ENCODE measurements around the gene LRRC8B. TPM values are rescaled to one million over a fixed set of nuclear protein-coding genes. Genes with fewer than 3 reads are reported as not detected.

The LRRC8B gene
- total and polyA plus RNA-seq, 9 donors = 2.4 to 4.7 (median 2.8) TPM

DNA sequence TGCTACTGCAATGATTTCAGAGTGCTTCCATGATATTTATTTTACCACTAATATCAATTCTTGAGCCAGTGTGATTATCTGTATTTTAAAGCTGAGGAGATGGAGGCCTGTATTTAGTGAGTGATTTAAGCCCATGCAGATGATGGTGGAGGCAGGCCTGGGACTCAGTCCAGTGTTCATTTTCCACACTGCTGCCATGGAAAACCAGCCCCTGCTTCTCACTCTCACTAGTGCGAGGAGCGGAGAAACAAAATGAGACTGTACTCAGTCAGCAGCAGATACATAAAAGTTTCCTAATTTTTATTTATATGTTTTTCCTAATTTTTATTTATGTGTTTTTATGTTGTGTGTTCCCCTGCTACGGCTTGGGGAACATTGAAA is 32.8 kb downstream of the LRRC8B start:
- Histone ChIP-seq H3K27ac (ENCODE audit: low read length) (no peak overlapping the region), H3K4me1 (ENCODE audit: control insufficient read depth, insufficient read depth, low read length) (no peaks in the 10 kb centered on the region), H3K36me3 (ENCODE audit: control insufficient read depth, insufficient read depth, low read length) (no peaks in the 10 kb centered on the region), H3K27me3 (ENCODE audit: control insufficient read depth, insufficient read depth, low read length) (no peaks in the 10 kb centered on the region), H3K4me3 (ENCODE audit: low read length) (no peak overlapping the region), H3K9me3 (replicated peaks; ENCODE audit: control insufficient read depth, low read depth, low read length) (no peaks in the 10 kb centered on the region)
- no CpG with 5 or more reads among the region's 3 CpGs for WGBS (ENCODE audit: insufficient coverage)
- peak; percentile 21 for DNase-seq

DNA sequence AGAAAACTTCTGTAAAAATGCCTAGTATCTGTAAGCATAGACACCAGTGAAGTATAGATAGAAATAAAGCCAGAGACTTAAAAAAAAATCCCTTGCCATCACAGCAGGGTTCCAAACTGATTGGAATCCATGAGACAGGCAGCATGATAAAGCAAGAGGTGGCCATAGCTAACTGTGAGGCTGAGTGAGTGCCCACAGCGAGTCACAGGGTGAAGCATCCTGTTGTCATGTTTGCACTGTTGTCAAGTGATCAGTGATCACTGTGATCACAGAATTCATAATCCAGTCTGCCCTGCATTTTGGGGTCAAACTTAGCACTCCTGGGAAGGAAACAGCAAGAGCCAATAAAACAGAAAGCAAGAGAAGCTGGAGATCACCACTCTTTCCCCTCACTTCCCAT is 33.3 kb downstream of the LRRC8B start:
- no peaks in the 10 kb centered on the region for H3K4me1 ChIP-seq (ENCODE audit: control insufficient read depth, insufficient read depth, low read length)
- no peaks in the 10 kb centered on the region for H3K27me3 ChIP-seq (ENCODE audit: control insufficient read depth, insufficient read depth, low read length)
- no peaks in the 10 kb centered on the region for H3K9me3 ChIP-seq (replicated peaks; ENCODE audit: control insufficient read depth, low read depth, low read length)
- no peak for DNase-seq
- no peaks in the 10 kb centered on the region for H3K36me3 ChIP-seq (ENCODE audit: control insufficient read depth, insufficient read depth, low read length)
- no peak overlapping the region for H3K4me3 ChIP-seq (ENCODE audit: low read length)
- H3K27ac ChIP-seq (ENCODE audit: low read length) = no peak overlapping the region
- WGBS (ENCODE audit: insufficient coverage) = 92% methylated on average over 1 of the region's 1 CpG

DNA sequence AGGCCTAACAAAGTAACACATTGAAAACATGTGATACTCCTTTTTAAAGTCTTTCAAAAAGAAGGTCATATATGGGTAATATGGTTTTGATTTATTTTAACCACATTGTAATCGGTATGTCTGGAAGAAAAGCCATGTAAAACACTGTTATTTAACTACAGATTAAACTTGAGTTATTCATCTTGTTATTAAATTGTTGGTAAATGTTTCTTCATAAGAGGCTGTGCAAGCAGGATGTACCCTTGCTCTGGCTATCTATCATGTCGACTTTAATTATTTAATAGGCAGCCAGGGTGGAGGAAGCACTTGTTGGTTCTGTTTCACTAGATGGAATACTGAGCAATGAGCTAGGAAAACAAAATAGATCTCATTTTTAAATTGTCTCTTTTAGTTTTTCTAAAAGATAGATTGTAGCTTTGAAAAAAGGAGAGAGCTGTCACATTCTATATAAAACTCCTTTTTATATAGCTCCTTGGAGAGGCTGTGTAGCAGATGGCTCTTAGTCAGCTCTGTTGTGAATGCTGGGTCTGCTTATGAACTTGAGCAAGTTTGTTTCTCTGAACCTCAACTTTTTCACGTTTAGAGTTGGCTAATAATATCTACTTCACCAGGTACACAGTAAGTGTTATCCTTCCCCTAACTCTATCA is 39.5 kb downstream of the LRRC8B start:
- WGBS (ENCODE audit: insufficient coverage) = no CpG with 5 or more reads among the region's 3 CpGs
- Histone ChIP-seq H3K27ac (ENCODE audit: low read length) (no peak overlapping the region), H3K4me3 (ENCODE audit: low read length) (no peak overlapping the region), H3K9me3 (replicated peaks; ENCODE audit: control insufficient read depth, low read depth, low read length) (no peaks in the 10 kb centered on the region), H3K27me3 (ENCODE audit: control insufficient read depth, insufficient read depth, low read length) (no peaks in the 10 kb centered on the region), H3K4me1 (ENCODE audit: control insufficient read depth, insufficient read depth, low read length) (no peaks in the 10 kb centered on the region), H3K36me3 (ENCODE audit: control insufficient read depth, insufficient read depth, low read length) (no peaks in the 10 kb centered on the region)
- DNase-seq = no peak

DNA sequence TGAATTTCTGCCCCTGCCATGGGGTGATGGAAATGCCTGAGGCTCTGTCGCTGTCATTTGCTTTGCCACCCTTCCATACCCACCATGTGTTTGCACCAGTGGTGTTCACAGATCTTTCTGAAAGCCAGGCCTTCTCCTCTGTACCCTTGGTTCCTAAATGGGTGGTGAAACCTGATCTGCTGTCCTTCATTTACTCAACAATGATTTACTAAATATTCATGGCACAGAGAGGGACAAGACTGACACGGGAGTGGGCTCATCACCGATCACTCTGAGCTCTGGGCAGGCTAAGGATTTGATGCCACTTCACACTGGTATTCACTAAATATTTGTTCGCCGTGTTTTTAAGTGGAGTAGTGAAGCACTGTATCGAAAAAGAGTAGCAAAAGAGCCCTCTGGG is 40.9 kb downstream of the LRRC8B start:
- WGBS (ENCODE audit: insufficient coverage) = 100% methylated on average over 1 of the region's 6 CpGs
- H3K9me3 ChIP-seq (replicated peaks; ENCODE audit: control insufficient read depth, low read depth, low read length) = no peaks in the 10 kb centered on the region
- no peak overlapping the region for H3K4me3 ChIP-seq (ENCODE audit: low read length)
- no peak for DNase-seq
- H3K4me1 ChIP-seq (ENCODE audit: control insufficient read depth, insufficient read depth, low read length) = no peaks in the 10 kb centered on the region
- H3K36me3 ChIP-seq (ENCODE audit: control insufficient read depth, insufficient read depth, low read length) = no peaks in the 10 kb centered on the region
- H3K27ac ChIP-seq (ENCODE audit: low read length) = no peak overlapping the region
- no peaks in the 10 kb centered on the region for H3K27me3 ChIP-seq (ENCODE audit: control insufficient read depth, insufficient read depth, low read length)

DNA sequence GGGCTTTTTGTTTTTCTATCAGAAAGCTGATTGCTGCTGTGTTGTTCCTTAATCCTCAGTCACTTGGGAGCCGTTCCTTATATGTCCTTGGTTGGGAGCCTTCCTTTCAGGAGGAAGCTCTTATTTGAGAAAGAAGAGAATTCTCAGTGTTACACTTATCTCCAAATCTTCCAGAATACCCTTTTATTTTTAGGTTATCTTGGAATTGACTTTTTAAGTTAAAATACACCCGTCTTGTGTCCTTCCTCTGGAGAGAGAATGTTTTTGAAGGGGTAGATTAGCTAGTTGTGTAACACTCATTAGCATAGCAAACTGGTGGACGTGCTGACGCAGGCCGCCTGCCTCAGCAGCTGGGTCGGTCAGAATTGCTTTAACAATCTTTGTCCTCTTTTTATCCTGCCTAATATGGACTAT is 42.1 kb downstream of the LRRC8B start:
- peak; percentile 43 for DNase-seq
- no peak overlapping the region for H3K4me3 ChIP-seq (ENCODE audit: low read length)
- no peaks in the 10 kb centered on the region for H3K36me3 ChIP-seq (ENCODE audit: control insufficient read depth, insufficient read depth, low read length)
- H3K27ac ChIP-seq (ENCODE audit: low read length) = peak overlapping the region; percentile 31
- H3K27me3 ChIP-seq (ENCODE audit: control insufficient read depth, insufficient read depth, low read length) = no peaks in the 10 kb centered on the region
- no peaks in the 10 kb centered on the region for H3K9me3 ChIP-seq (replicated peaks; ENCODE audit: control insufficient read depth, low read depth, low read length)
- H3K4me1 ChIP-seq (ENCODE audit: control insufficient read depth, insufficient read depth, low read length) = no peaks in the 10 kb centered on the region
- no CpG with 5 or more reads among the region's 6 CpGs for WGBS (ENCODE audit: insufficient coverage)

DNA sequence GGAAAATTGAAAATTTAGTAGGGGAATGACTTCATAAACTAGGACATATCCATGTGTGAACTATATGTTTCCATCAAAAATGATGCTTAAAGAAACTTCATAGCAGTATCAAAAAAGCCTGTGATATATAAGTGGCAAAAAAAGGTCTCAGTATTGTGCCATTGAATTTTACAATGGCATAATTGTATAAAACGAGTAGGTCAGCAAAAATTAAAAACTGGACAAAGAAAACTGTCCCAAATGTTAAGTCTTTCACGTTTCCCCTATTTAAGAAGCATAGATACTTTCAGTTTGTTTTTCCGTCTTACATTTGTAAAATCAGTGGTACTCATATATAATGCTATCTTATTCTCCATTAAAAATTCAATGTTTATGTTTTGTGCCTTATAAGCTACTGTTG is 43.2 kb downstream of the LRRC8B start:
- WGBS (ENCODE audit: insufficient coverage) = no CpG with 5 or more reads among the region's 3 CpGs
- Histone ChIP-seq H3K4me3 (ENCODE audit: low read length) (no peak overlapping the region), H3K27ac (ENCODE audit: low read length) (no peak overlapping the region), H3K36me3 (ENCODE audit: control insufficient read depth, insufficient read depth, low read length) (no peaks in the 10 kb centered on the region), H3K27me3 (ENCODE audit: control insufficient read depth, insufficient read depth, low read length) (no peaks in the 10 kb centered on the region), H3K4me1 (ENCODE audit: control insufficient read depth, insufficient read depth, low read length) (no peaks in the 10 kb centered on the region), H3K9me3 (replicated peaks; ENCODE audit: control insufficient read depth, low read depth, low read length) (no peaks in the 10 kb centered on the region)
- no peak for DNase-seq

DNA sequence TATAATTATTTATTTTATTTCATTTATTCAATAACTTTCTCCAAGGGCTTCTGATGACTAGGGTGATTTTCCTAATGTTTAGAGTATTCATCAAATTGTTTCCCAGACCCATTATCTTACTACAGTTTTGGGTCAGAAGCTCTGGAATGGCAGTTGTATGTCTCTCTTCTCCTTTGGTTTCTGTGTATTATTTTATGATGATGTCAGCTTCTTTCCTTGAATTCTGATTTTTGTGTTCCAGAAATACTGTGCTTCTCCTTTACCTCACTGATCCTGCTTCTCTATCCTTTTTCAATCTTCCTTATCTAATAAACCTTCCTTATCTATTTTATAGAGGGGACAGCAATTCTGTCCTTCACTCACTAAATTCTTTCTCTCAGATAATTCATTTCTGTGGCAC is 48.8 kb downstream of the LRRC8B start:
- Histone ChIP-seq H3K9me3 (replicated peaks; ENCODE audit: control insufficient read depth, low read depth, low read length) (no peaks in the 10 kb centered on the region), H3K4me3 (ENCODE audit: low read length) (no peak overlapping the region), H3K36me3 (ENCODE audit: control insufficient read depth, insufficient read depth, low read length) (no peaks in the 10 kb centered on the region), H3K4me1 (ENCODE audit: control insufficient read depth, insufficient read depth, low read length) (no peaks in the 10 kb centered on the region), H3K27me3 (ENCODE audit: control insufficient read depth, insufficient read depth, low read length) (no peaks in the 10 kb centered on the region), H3K27ac (ENCODE audit: low read length) (no peak overlapping the region)
- DNase-seq = no peak

DNA sequence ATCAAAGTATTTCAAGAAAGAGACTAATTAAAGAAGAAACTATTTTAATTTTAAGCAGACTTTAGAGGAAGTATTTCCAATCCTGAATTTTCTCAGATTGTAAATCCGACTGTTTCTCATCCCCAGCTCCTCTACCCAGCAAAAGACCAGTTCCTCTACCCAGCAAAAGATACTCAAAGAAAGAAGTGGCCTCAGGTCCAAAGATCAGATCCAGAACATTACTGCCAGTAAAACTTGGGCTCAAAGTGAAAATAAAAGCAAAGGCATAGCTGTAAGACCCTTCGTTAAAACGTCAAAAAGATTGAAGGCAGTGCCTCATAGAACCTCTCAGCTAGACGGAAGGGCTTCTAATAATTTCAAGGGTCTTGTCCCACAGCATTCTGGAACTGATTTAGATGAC is 50.0 kb downstream of the LRRC8B start:
- WGBS (ENCODE audit: insufficient coverage) = 46% methylated on average over 4 of the region's 4 CpGs
- Histone ChIP-seq H3K27ac (ENCODE audit: low read length) (no peak overlapping the region), H3K9me3 (replicated peaks; ENCODE audit: control insufficient read depth, low read depth, low read length) (no peaks in the 10 kb centered on the region), H3K27me3 (ENCODE audit: control insufficient read depth, insufficient read depth, low read length) (no peaks in the 10 kb centered on the region), H3K4me3 (ENCODE audit: low read length) (no peak overlapping the region), H3K4me1 (ENCODE audit: control insufficient read depth, insufficient read depth, low read length) (no peaks in the 10 kb centered on the region), H3K36me3 (ENCODE audit: control insufficient read depth, insufficient read depth, low read length) (no peaks in the 10 kb centered on the region)
- no peak for DNase-seq

DNA sequence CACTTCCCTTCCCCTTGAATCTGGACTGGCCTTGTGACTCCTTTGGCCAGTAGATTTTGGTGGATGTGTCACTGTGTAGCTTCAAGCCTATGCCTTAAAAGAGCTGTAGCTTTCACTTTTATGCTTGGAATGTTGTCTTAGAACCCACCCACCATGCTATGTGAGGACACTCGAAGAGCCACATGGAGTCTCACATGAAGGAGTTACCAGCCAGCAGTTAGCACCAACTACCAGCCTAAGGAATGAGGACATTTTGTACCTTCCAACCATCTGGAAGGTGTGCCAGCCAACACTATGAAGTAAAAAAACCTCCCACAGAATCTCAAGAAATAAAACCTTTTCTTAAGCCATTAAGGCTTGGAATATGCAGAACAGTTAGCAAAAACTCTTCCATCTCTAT is 50.6 kb downstream of the LRRC8B start:
- Histone ChIP-seq H3K27ac (ENCODE audit: low read length) (no peak overlapping the region), H3K4me3 (ENCODE audit: low read length) (no peak overlapping the region), H3K36me3 (ENCODE audit: control insufficient read depth, insufficient read depth, low read length) (no peaks in the 10 kb centered on the region), H3K9me3 (replicated peaks; ENCODE audit: control insufficient read depth, low read depth, low read length) (no peaks in the 10 kb centered on the region), H3K27me3 (ENCODE audit: control insufficient read depth, insufficient read depth, low read length) (no peaks in the 10 kb centered on the region), H3K4me1 (ENCODE audit: control insufficient read depth, insufficient read depth, low read length) (no peaks in the 10 kb centered on the region)
- WGBS (ENCODE audit: insufficient coverage) = no CpG with 5 or more reads among the region's 1 CpG
- no peak for DNase-seq

DNA sequence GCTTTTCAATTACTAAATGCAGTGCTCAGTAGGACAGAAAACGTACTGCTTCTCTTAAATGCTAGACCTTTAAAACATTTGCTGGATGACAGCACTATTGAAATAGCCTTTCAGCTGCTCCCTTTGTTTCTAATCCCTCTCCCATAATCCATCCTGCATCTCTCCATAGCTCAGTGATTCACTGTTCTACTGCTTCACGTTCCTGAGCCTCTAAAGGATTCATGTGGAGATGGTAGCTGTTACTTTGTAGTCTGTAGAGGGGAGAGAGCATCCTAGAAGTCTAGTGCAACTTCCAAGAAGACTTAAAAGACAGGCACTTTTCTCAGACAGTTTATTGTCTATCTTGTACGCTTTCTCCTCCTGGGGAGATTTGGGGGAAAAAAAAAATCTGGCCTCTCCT is 51.4 kb downstream of the LRRC8B start:
- Histone ChIP-seq H3K4me3 (ENCODE audit: low read length) (no peak overlapping the region), H3K27me3 (ENCODE audit: control insufficient read depth, insufficient read depth, low read length) (no peaks in the 10 kb centered on the region), H3K9me3 (replicated peaks; ENCODE audit: control insufficient read depth, low read depth, low read length) (no peaks in the 10 kb centered on the region), H3K36me3 (ENCODE audit: control insufficient read depth, insufficient read depth, low read length) (no peaks in the 10 kb centered on the region), H3K27ac (ENCODE audit: low read length) (no peak overlapping the region), H3K4me1 (ENCODE audit: control insufficient read depth, insufficient read depth, low read length) (no peaks in the 10 kb centered on the region)
- WGBS (ENCODE audit: insufficient coverage) = no CpG with 5 or more reads among the region's 3 CpGs
- DNase-seq = no peak

DNA sequence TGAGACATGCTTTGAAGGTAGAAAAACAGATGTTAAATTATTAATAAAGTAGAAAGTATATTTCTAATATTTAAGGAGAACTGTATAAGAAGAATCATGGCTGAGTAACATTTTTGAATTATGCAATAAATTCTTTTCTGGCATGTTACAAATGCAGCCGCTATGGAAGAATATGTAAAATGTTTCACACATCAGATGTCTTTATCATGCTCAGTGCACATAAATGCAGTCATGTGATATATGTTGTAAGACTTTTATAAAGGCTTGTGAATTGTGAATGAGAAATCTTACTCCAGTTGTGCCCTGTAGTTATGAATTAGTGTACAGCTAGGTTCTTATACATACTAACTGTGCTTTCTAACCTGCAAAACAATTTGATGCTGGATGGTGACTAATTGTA is 53.5 kb downstream of the LRRC8B start:
- H3K27me3 ChIP-seq (ENCODE audit: control insufficient read depth, insufficient read depth, low read length) = no peaks in the 10 kb centered on the region
- no peak overlapping the region for H3K4me3 ChIP-seq (ENCODE audit: low read length)
- H3K36me3 ChIP-seq (ENCODE audit: control insufficient read depth, insufficient read depth, low read length) = no peaks in the 10 kb centered on the region
- no peaks in the 10 kb centered on the region for H3K4me1 ChIP-seq (ENCODE audit: control insufficient read depth, insufficient read depth, low read length)
- no CpG with 5 or more reads among the region's 1 CpG for WGBS (ENCODE audit: insufficient coverage)
- no peak for DNase-seq
- H3K27ac ChIP-seq (ENCODE audit: low read length) = no peak overlapping the region
- no peaks in the 10 kb centered on the region for H3K9me3 ChIP-seq (replicated peaks; ENCODE audit: control insufficient read depth, low read depth, low read length)
